Testis (tissue), 2 donors: ENCODE results near the gene STAT2.

ENCODE experiments used
- CTCF ChIP-seq, 3 experiments: fragments of 450-650 bp in 2 of 3; fragments of 200-600 bp in 1 of 3; sonication (generic) in 1 of 3; IDR thresholded peaks; one replicate each; pipeline ENCODE4 v1.5.1; 2016 to 2019; ENCODE audit warnings: antibody characterized with exemption in 3 of 3, mild to moderate bottlenecking in 2 of 3, moderate library complexity in 1 of 3
- POLR2A ChIP-seq: fragments of 450-650 bp; IDR thresholded peaks from one replicate; pipeline ENCODE4 v1.6.1; 2017; ENCODE audit warnings: antibody characterized with exemption, mild to moderate bottlenecking, moderate library complexity

DNA sequence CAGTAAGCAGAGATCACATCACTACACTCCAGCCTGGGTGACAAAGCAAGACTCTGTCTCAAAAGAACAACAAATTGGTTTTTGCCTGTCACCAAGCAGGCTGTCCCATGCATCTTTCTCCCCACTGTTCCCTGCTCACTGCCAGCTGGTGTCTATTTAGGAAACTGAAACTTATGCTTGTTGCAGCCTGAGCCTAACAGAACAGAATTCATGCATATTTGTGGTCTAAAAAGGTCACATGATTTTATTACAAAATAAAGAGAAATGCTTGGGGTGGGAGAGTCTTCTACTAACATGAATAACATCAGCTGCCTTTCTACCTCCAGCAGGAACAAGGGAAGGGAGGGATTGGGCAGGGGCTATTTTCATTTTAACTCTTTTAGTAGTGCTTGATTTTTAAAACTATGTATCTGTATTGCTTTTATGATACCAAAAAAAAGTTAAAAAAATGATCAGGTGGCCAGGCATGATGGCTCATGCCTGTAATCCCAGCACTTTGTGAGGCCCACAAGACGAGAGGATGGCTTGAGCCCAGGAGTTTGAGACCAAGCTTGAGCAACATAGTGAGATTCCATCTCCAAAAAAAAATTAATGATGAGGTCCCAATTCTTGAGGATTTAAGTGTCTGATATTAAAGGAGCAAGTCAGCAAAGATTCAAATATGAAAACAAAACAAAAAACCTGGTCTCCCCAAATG, 923 bp downstream of the STAT2 start:
- TF ChIP-seq POLR2A = no peak
- no peak for TF ChIP-seq CTCF (IDR thresholded peaks at IDR 0.05)
